ENCODE results near the gene DPM2. TPM values are rescaled to one million over a fixed set of nuclear protein-coding genes. Genes with fewer than 3 reads are reported as not detected.

DPM2 gene
- total and polyA plus RNA-seq, 9 donors = 10.6 to 37.1 (median 27.3) TPM

DNA sequence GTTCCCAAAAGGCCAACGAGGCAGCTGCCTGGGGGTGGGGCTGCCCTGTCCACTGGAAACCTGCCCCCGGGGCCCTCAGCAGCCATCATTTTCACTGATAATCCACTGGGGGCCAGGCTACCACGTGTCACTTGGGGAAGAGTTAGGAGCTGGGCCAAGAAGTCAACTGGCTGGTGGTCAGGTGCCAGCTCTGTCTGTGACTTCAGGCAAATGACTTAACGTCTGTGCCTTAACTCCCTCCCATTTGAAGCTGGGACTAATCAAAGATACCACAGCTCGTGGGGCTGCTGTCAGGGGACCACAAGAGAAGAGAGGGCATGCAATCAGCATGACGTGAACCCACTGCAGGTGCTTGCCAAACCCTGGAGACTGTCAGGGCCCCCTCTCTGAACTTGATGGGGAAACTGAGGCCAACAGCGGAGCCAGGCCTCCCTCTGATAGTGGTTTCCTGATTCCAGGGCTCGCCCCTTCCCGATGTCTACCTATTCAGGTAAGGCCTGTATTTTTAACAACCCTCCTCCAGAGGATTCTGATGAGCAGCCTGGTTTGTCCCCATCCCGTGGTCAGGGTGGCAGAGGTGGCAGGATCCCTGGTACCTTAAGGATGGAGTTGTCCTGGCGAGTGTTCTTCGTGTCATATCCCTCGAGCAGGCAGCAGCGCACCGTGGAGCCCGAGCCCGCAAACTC is 12.3 kb upstream of the DPM2 start:
- no peak overlapping the region for H3K27ac ChIP-seq
- H3K27me3 ChIP-seq = no peaks in the 10 kb centered on the region
- intact Hi-C loops (cut with DNase I) = no loop called here
- no peak overlapping the region for H3K4me3 ChIP-seq
- no peaks in the 10 kb centered on the region for H3K9me3 ChIP-seq
- TF ChIP-seq, protein P1, sequence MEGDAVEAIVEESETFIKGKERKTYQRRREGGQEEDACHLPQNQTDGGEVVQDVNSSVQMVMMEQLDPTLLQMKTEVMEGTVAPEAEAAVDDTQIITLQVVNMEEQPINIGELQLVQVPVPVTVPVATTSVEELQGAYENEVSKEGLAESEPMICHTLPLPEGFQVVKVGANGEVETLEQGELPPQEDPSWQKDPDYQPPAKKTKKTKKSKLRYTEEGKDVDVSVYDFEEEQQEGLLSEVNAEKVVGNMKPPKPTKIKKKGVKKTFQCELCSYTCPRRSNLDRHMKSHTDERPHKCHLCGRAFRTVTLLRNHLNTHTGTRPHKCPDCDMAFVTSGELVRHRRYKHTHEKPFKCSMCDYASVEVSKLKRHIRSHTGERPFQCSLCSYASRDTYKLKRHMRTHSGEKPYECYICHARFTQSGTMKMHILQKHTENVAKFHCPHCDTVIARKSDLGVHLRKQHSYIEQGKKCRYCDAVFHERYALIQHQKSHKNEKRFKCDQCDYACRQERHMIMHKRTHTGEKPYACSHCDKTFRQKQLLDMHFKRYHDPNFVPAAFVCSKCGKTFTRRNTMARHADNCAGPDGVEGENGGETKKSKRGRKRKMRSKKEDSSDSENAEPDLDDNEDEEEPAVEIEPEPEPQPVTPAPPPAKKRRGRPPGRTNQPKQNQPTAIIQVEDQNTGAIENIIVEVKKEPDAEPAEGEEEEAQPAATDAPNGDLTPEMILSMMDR (IDR thresholded peaks at IDR 0.05) = no peak
- TF ChIP-seq POLR2A (IDR thresholded peaks at IDR 0.05) (no peak), EP300 (IDR thresholded peaks at IDR 0.05) (no peak)
- peaks cover 18% of the 10 kb centered on the region for H3K4me1 ChIP-seq (ENCODE audit: insufficient read depth)
- whole genome bisulfite sequencing, 3 donors = 64 to 74% (median 72%) methylated on average over 17 of the region's 17 CpGs
- no peak for DNase-seq
- no peaks in the 10 kb centered on the region for H3K36me3 ChIP-seq

DNA sequence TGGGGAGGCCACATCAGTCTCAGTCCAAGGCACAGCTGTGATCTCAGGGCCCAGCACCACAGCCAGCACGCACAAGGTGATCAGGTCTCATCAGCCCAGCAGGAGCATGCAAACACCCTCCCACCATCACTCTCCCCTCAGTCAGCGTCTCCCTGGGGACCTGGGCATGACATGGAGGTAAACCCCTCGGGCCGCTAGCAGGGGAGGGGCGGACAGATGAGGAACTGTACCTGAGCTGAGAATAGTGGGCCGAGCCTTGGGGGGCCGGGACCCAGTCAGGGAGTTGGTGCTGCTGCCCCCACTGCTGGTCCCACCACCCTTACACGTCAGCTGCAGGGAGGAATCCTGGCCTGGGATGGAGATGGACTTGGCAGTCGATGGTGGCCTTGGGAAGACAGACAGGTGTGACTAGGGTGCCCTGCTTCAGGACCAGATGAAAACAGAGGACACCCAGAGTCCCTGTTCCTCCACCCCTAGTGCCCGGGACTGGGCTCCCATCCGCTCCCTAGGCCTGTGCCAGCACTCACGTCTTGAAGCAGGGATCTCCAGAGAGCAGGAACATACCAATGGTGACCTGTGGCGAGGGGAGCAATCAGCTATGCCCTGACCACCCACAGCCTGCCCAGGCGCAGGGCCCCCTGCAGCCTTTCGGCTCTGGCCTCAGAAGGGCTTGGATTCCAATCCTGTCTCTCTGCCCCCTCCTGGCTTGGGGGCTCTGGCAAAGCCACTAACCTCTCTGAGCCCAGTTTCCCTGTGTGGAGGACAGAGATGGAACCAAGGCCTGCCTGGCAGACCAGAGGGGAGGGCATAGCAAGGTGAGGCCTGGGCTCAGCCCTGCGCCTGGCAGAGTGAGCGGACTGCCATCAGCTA is 10.4 kb upstream of the DPM2 start:
- TF ChIP-seq, protein P1 (IDR thresholded peaks at IDR 0.05) = no peak
- TF ChIP-seq EP300 (IDR thresholded peaks at IDR 0.05) = no peak
- TF ChIP-seq POLR2A (IDR thresholded peaks at IDR 0.05) = no peak
- 81 to 86% (median 84%) methylated on average over 17 of the region's 17 CpGs for WGBS, 3 donors
- Histone ChIP-seq H3K4me3 (no peak overlapping the region), H3K36me3 (no peaks in the 10 kb centered on the region), H3K27ac (no peak overlapping the region), H3K27me3 (no peaks in the 10 kb centered on the region), H3K4me1 (ENCODE audit: insufficient read depth) (peaks cover 7% of the 10 kb centered on the region), H3K9me3 (no peaks in the 10 kb centered on the region)
- no peak for DNase-seq
- intact Hi-C loops (cut with DNase I) = no loop called here

DNA sequence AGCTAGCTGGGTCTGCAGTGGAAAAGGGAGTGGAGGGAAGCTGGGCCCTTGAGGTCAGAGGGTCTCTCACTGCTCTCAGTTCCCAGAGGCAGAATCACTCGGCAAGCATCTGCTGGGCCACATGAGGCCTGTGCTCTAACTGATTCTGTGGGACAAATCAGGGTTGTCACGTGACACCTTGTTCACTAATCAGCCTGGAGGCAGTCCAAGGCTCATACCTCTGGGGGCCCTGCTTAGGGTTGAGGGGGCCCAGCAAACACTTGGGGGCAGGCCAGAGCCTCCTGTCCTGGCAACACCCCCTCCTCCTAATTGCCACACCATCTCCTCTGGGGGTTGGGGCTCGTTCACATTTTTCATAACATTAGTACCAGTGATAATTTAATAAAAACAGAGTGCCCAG is 9.1 kb upstream of the DPM2 start:
- Histone ChIP-seq H3K27me3 (no peaks in the 10 kb centered on the region), H3K4me1 (ENCODE audit: insufficient read depth) (peaks cover 9% of the 10 kb centered on the region), H3K27ac (no peak overlapping the region), H3K4me3 (no peak overlapping the region), H3K9me3 (no peaks in the 10 kb centered on the region), H3K36me3 (no peaks in the 10 kb centered on the region)
- WGBS, 3 donors = 47 to 58% (median 52%) methylated on average over 3 of the region's 3 CpGs
- DNase-seq = no peak
- intact Hi-C loops (cut with DNase I) = no loop called here
- TF ChIP-seq, protein P1 (IDR thresholded peaks at IDR 0.05) = no peak

DNA sequence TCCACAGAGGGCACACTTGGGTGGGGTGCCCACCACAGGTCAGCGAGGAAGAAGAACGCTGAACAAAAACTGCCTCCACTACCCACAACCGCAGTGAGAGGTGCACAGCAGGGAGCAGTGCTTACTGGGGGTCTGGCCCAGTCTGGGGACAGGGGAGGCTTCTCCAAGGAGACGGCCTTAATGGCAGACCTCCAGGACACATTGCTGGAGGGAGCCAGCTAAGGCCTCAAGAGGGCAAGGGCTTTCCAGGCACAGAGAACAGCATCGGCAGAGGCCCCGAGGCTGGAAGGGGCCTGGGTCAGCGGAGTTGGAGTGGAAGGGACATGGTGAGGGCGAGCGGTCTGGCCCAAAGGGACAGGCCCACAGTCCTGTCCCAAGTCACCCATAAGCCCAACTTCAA is 8.3 kb upstream of the DPM2 start:
- intact Hi-C loops (cut with DNase I) = loop anchor here in 1 of 4 donors (2.0 kb wide), 1 partner anchor 89 kb away; no protein-coding TSS in a partner anchor
- WGBS, 3 donors = 77 to 82% (median 78%) methylated on average over 9 of the region's 9 CpGs
- peak in 1 of 5 donors; percentile 30 for DNase-seq
- peaks cover 9% of the 10 kb centered on the region for H3K4me1 ChIP-seq (ENCODE audit: insufficient read depth)
- H3K4me3 ChIP-seq = no peak overlapping the region
- H3K27me3 ChIP-seq = no peaks in the 10 kb centered on the region
- no peaks in the 10 kb centered on the region for H3K9me3 ChIP-seq
- H3K27ac ChIP-seq = no peak overlapping the region
- TF ChIP-seq POLR2A (IDR thresholded peaks at IDR 0.05) (no peak), EP300 (IDR thresholded peaks at IDR 0.05) (no peak)
- TF ChIP-seq, protein P1 (IDR thresholded peaks at IDR 0.05) = no peak
- H3K36me3 ChIP-seq = no peaks in the 10 kb centered on the region
